ENCODE data around the gene C16orf54.
"Not testable (repeated sequence)": the region's sequence is repeated elsewhere in the genome, so short reads cannot be mapped to it uniquely, and the experiment has no call there.

The C16orf54 gene

GRCh38 chr16:29757950-29758466 lies 12.2 kb upstream of the C16orf54 start:
- Histone ChIP-seq H3K36me3 (ENCODE audit: low read depth) (no peaks in the 10 kb centered on the region), H3K4me3 (ENCODE audit: severe bottlenecking) (no peak overlapping the region), H3K27ac (ENCODE audit: poor library complexity, severe bottlenecking) (no peak overlapping the region), H3K9me3 (ENCODE audit: severe bottlenecking) (no peaks in the 10 kb centered on the region), H3K27me3 (ENCODE audit: insufficient read depth, poor library complexity, severe bottlenecking) (no peaks in the 10 kb centered on the region), H3K4me1 (ENCODE audit: insufficient read depth, poor library complexity, severe bottlenecking) (no peaks in the 10 kb centered on the region)
- no peak for ATAC-seq (ENCODE audit: low read depth)
- TF ChIP-seq, protein P1, sequence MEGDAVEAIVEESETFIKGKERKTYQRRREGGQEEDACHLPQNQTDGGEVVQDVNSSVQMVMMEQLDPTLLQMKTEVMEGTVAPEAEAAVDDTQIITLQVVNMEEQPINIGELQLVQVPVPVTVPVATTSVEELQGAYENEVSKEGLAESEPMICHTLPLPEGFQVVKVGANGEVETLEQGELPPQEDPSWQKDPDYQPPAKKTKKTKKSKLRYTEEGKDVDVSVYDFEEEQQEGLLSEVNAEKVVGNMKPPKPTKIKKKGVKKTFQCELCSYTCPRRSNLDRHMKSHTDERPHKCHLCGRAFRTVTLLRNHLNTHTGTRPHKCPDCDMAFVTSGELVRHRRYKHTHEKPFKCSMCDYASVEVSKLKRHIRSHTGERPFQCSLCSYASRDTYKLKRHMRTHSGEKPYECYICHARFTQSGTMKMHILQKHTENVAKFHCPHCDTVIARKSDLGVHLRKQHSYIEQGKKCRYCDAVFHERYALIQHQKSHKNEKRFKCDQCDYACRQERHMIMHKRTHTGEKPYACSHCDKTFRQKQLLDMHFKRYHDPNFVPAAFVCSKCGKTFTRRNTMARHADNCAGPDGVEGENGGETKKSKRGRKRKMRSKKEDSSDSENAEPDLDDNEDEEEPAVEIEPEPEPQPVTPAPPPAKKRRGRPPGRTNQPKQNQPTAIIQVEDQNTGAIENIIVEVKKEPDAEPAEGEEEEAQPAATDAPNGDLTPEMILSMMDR (IDR thresholded peaks at IDR 0.05; ENCODE audit: poor library complexity, severe bottlenecking), result no peak
- no peak for DNase-seq (ENCODE audit: low spot score)

DNA sequence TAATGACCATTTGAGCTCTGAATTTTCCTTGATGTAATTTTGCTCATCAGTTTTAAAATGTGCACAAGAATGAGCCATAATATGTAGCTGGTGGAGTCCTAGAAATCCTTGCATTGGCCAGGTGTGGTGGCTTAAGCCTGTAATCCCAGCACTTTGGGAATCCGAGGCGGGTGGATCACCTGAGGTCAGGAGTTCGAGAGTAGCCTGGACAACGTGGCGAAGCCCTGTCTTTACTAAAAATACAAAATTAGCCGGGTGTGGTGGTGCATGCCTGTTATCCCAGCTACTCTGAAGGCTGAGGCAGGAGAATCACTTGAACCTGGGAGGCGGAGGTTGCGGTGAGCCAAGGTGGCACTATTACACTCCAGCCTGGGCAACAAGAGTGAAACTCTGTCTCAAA lies 11.3 kb upstream of the C16orf54 start:
- not testable (repeated sequence) for H3K27ac ChIP-seq (ENCODE audit: poor library complexity, severe bottlenecking); H3K4me3 ChIP-seq (ENCODE audit: severe bottlenecking); H3K36me3 ChIP-seq (ENCODE audit: low read depth); H3K4me1 ChIP-seq (ENCODE audit: insufficient read depth, poor library complexity, severe bottlenecking); ATAC-seq (ENCODE audit: low read depth); DNase-seq (ENCODE audit: low spot score); H3K9me3 ChIP-seq (ENCODE audit: severe bottlenecking); H3K27me3 ChIP-seq (ENCODE audit: insufficient read depth, poor library complexity, severe bottlenecking)

GRCh38 chr16:29756654-29757053 lies 10.9 kb upstream of the C16orf54 start:
- no peak for DNase-seq (ENCODE audit: low spot score)
- ATAC-seq (ENCODE audit: low read depth), result no peak
- no peak overlapping the region for H3K27ac ChIP-seq (ENCODE audit: poor library complexity, severe bottlenecking)
- no peaks in the 10 kb centered on the region for H3K36me3 ChIP-seq (ENCODE audit: low read depth)
- no peak overlapping the region for H3K4me3 ChIP-seq (ENCODE audit: severe bottlenecking)
- TF ChIP-seq, protein P1 (IDR thresholded peaks at IDR 0.05; ENCODE audit: poor library complexity, severe bottlenecking), result no peak
- H3K27me3 ChIP-seq (ENCODE audit: insufficient read depth, poor library complexity, severe bottlenecking), result no peaks in the 10 kb centered on the region
- H3K9me3 ChIP-seq (ENCODE audit: severe bottlenecking), result no peaks in the 10 kb centered on the region
- H3K4me1 ChIP-seq (ENCODE audit: insufficient read depth, poor library complexity, severe bottlenecking), result no peaks in the 10 kb centered on the region

DNA sequence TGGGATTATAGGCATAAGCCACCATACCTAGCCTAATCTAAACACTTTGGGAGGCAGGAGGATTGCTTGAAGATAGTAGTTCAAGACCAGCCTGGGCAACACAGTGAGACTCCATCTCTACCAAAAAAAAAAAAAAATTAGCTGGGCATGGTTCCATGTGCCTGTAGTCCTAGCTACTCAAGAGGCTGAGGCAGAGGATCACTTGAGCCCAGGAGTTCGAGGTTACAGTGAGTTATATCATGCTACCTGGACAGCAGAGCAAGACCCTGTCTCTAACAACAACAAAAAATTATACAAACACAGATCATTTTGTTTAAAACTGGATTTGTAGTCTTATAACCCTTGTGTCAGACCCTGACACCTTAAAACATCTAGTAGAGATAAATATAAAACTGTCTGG lies 7.7 kb upstream of the C16orf54 start:
- Histone ChIP-seq H3K36me3 (ENCODE audit: low read depth) (no peaks in the 10 kb centered on the region), H3K9me3 (ENCODE audit: severe bottlenecking) (no peaks in the 10 kb centered on the region), H3K27ac (ENCODE audit: poor library complexity, severe bottlenecking) (no peak overlapping the region), H3K4me3 (ENCODE audit: severe bottlenecking) (no peak overlapping the region), H3K27me3 (ENCODE audit: insufficient read depth, poor library complexity, severe bottlenecking) (no peaks in the 10 kb centered on the region), H3K4me1 (ENCODE audit: insufficient read depth, poor library complexity, severe bottlenecking) (no peaks in the 10 kb centered on the region)
- TF ChIP-seq, protein P1 (IDR thresholded peaks at IDR 0.05; ENCODE audit: poor library complexity, severe bottlenecking), result no peak
- DNase-seq (ENCODE audit: low spot score) (no peak), ATAC-seq (ENCODE audit: low read depth) (no peak)

- H3K36me3 ChIP-seq (ENCODE audit: low read depth); H3K4me3 ChIP-seq (ENCODE audit: severe bottlenecking); H3K27ac ChIP-seq (ENCODE audit: poor library complexity, severe bottlenecking); H3K27me3 ChIP-seq (ENCODE audit: insufficient read depth, poor library complexity, severe bottlenecking); DNase-seq (ENCODE audit: low spot score); H3K4me1 ChIP-seq (ENCODE audit: insufficient read depth, poor library complexity, severe bottlenecking); ATAC-seq (ENCODE audit: low read depth); H3K9me3 ChIP-seq (ENCODE audit: severe bottlenecking): not testable (repeated sequence)
These were observed 3.0 kb upstream of the C16orf54 start for GRCh38 chr16:29748760-29749149.

DNA sequence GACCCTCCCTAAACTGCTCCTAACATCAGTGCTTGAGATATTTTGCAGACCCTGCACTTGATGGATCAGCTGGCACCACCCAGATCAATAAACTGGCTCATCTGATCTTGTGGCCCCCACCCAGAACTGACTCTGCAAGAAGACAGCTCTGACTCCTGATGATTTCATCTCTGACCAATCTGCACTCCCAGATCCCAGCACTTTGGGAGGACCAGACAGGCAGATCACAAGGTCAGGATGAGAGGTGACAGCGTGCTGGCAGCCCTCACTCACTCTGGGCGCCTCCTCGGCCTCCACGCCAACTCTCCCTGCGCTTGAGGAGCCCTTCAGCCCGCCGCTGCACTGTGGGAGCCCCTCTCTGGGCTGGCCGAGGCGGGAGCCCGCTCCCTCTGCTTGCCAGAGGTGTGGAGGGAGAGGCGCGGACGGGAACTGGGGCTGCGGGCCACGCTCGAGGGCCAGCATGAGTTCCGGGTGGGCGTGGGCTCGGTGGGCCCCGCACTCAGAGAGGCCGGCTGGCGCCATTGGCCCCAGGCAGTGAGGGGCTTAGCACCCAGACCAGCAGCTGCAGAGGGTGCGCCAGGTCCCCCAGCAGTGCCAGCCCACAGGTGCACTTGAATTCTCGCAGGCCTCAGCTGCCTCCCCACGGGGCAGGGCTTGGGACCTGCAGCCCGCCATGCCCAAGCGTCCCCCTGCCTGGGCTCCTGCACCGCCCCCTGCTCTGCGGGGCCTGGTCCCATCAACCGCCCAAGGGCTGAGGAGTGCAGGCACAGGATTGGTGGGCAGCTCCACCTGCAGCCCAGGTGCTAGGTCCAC lies 2.4 kb upstream of the C16orf54 start:
- Histone ChIP-seq H3K27ac (ENCODE audit: poor library complexity, severe bottlenecking) (no peak overlapping the region), H3K36me3 (ENCODE audit: low read depth) (no peaks in the 10 kb centered on the region), H3K27me3 (ENCODE audit: insufficient read depth, poor library complexity, severe bottlenecking) (no peaks in the 10 kb centered on the region), H3K4me1 (ENCODE audit: insufficient read depth, poor library complexity, severe bottlenecking) (no peaks in the 10 kb centered on the region), H3K9me3 (ENCODE audit: severe bottlenecking) (no peaks in the 10 kb centered on the region), H3K4me3 (ENCODE audit: severe bottlenecking) (no peak overlapping the region)
- TF ChIP-seq, protein P1 (IDR thresholded peaks at IDR 0.05; ENCODE audit: poor library complexity, severe bottlenecking), result no peak
- no peak for DNase-seq (ENCODE audit: low spot score)
- no peak for ATAC-seq (ENCODE audit: low read depth)

DNA sequence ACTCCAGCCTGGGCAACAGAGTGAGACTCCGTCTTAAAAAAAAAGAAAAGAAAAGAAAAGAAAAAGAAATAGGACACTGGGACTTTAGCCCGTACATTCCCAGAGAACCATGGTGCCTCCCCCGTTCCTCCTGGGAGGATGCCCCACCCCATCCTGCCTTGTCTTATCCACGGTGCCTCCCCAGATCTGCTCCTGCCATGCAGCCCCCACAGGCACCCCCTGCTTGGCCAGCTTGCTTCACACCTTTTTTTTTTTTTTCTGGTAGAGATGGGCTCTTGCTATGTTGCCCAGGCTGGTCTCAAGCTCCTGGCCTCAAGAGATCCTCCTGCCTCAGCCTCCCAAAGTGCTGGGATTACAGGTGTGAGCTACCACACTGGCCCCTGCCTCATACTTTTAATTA lies 728 bp upstream of the C16orf54 start:
- H3K36me3 ChIP-seq (ENCODE audit: low read depth); H3K27me3 ChIP-seq (ENCODE audit: insufficient read depth, poor library complexity, severe bottlenecking); H3K4me1 ChIP-seq (ENCODE audit: insufficient read depth, poor library complexity, severe bottlenecking); H3K27ac ChIP-seq (ENCODE audit: poor library complexity, severe bottlenecking); H3K9me3 ChIP-seq (ENCODE audit: severe bottlenecking); ATAC-seq (ENCODE audit: low read depth); H3K4me3 ChIP-seq (ENCODE audit: severe bottlenecking); DNase-seq (ENCODE audit: low spot score): not testable (repeated sequence)
